OCI-LY3 (cell line): ENCODE measurements around the gene TSPAN10.

Source experiments
- CTCF ChIP-seq: fragments of 200-600, 300-600 bp; sonication (generic); IDR thresholded peaks from 2 replicates; pipeline ENCODE4 v1.5.1; 2014; ENCODE audit warnings: antibody characterized with exemption, low read length, low read depth
- EZH2phosphoT487 ChIP-seq: fragments of 200-600 bp; shearing (Covaris generic); IDR thresholded peaks from 2 replicates; pipeline ENCODE4 v1.6.1; 2018; ENCODE audit warnings: antibody characterized with exemption, mixed run types, low read depth

DNA sequence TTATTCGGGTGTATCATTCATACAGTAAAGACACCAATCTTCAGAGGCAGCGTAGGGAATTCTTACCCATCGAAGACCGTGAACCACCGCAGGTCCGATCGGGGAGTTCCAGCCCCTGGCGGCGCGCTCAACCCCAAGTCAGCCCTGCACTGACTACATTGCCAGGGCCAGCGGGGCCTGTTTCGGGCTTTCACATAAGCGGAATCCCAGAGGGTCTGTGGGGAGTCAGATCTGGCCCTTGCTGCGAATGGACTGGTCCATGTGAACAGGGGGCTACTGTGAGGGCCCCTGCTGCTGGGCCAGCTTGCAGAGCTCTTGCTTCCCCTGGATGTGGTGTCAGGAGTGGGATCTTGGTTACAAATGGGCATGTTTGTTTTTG, 11.7 kb downstream of the TSPAN10 start:
- TF ChIP-seq CTCF (no peak), EZH2phosphoT487 (no peak)
